Heart left ventricle (tissue), 16 donors: ENCODE results near the gene MLXIP. TPM values are rescaled to one million over a fixed set of nuclear protein-coding genes. Genes with fewer than 3 reads are reported as not detected.

Experiments
- ATAC-seq, 4 donors: fragments of 200-7000 bp; cut with Tn5 transposase; one replicate each; pipeline ENCODE4 v1.9.1; 2020 to 2022; ENCODE audit warnings: moderate library complexity in 4 of 4, mild to moderate bottlenecking in 3 of 4, moderate number of reproducible peaks in 1 of 4
- DNase-seq, 5 donors: peaks; one replicate each; pipeline ENCODE4 v3.0.0-alpha.2; 2020
- H3K27ac ChIP-seq, 12 donors: fragments of 200-600 bp; sonication (generic) in 4 of 12; one replicate each; pipeline versions ENCODE4 v1.5.0 to v1.8.0; 2016 to 2022; ENCODE audit warnings: mild to moderate bottlenecking in 2 of 12
- H3K27me3 ChIP-seq, 9 donors: fragments of 200-600 bp; sonication (generic) in 2 of 9; one replicate each; pipeline versions ENCODE4 v1.5.1 to v1.8.0; 2016 to 2022; ENCODE audit warnings: mild to moderate bottlenecking in 3 of 9
- H3K36me3 ChIP-seq, 9 donors: fragments of 200-600 bp; sonication (generic) in 2 of 9; one replicate each; pipeline versions ENCODE4 v1.5.0 to v1.8.0; 2018 to 2022; ENCODE audit warnings: mild to moderate bottlenecking in 2 of 9
- H3K4me1 ChIP-seq, 12 donors: fragments of 200-600 bp; sonication (generic) in 4 of 12; one replicate each; pipeline versions ENCODE4 v1.5.0 to v1.8.0; 2016 to 2022; ENCODE audit warnings: mild to moderate bottlenecking in 3 of 12
- H3K4me3 ChIP-seq, 12 donors: fragments of 200-600 bp; sonication (generic) in 4 of 12; one replicate each; pipeline versions ENCODE4 v1.5.0 to v1.8.0; 2017 to 2022; ENCODE audit warnings: mild to moderate bottlenecking in 9 of 12, moderate library complexity in 4 of 12
- H3K9me3 ChIP-seq, 12 donors: fragments of 200-600 bp; sonication (generic) in 4 of 12; one replicate each; pipeline versions ENCODE4 v1.5.0 to v1.8.0; 2016 to 2022; ENCODE audit warnings: mild to moderate bottlenecking in 1 of 12
- POLR2A ChIP-seq, 2 donors: fragments of 450-650 bp; IDR thresholded peaks; one replicate each; pipeline ENCODE4 v1.6.1; 2017; ENCODE audit warnings: antibody characterized with exemption in 2 of 2, mild to moderate bottlenecking in 2 of 2, moderate library complexity in 2 of 2
- WGBS, 4 donors: extraction: QIAGEN DNeasy Blood & Tissue Kit in 2 of 4; methylation state at CpG; one replicate each; pipeline versions ENCODE4 v1.1.5 to v1.1.7; 2013 to 2018; 5-methylcytosine and 5-hydroxymethylcytosine counted together
- intact Hi-C, 10 donors: fragments of 100-400 bp; cut with DNase I; formaldehyde crosslinking; loops; one replicate each; pipeline versions ENCODE4 v1.11.1 to v1.14.2; 2022
- polyA plus RNA-seq, 2 donors: library from polyadenylated mRNA; stranded (reverse); fragments of 200-250 nt; gene quantifications; one replicate each; pipeline ENCODE4 v1.2.3, GENCODE V29; 2013
- total RNA-seq, 9 donors: library from RNA; depleted of rRNA in 2 of 9; stranded (reverse); fragments of >200 nt in 2 of 9; fragmentation: NEBNext Ultra II Directional in 3 of 9; extraction: Animal tissue kit (Norgen Biotek cat#: 25700) in 3 of 9; gene quantifications; one replicate each; pipeline versions ENCODE4 v1.1.0 to v1.2.4, GENCODE V29; 2016 to 2023
- TF ChIP-seq, protein P1 (sequence below), 12 donors: fragments of 200-600 bp; sonication (generic) in 4 of 12; IDR thresholded peaks; one replicate each; pipeline versions ENCODE4 v1.5.0 to v1.8.0; 2018 to 2022; ENCODE audit warnings: antibody characterized with exemption in 12 of 12, mild to moderate bottlenecking in 5 of 12
- donor health status: ischemic (EF 13 %, LVEDD 7.1; RV severe dilation, severe dysfunction).
- donor health status: healthy with polysubstance abuse.
- donor health status: DM: no; HTN: yes; CAD: no.
- donor health status: DM: no; HTN: no; CAD: no.
- donor health status: ischemic (EF 25% LVEDD 6.9; RV normal size, moderate dysfunction).
- donor health status: ischemic (EF 25% LVEDD 5.7; RV mildly dilated, moderate dysfunction).
- donor health status: healthy.
- donor health status: DM: yes; HTN: yes; CAD: no.
- donor health status: ischemic (EF 35%, LVEDD 5.7; RV mildly dilated, moderate dysfunction).
- donor health status: nonischemic (EF 11% LVEDD 7.7; RV severe dilation, severe dysfunction).
- donor health status: DM: yes; HTN: yes; CAD: no.
- donor health status: PGD.
- donor health status: ischemic (EF 29% LVEDD 5.4; RV normal size, mild dysfunction).
- donor health status: nonischemic (EF 23%, LVEDD 6.1; RV moderate dilation, normal function).

MLXIP gene
- total and polyA plus RNA-seq, 11 donors: 14.3 to 39.6 (median 22.7) TPM

DNA sequence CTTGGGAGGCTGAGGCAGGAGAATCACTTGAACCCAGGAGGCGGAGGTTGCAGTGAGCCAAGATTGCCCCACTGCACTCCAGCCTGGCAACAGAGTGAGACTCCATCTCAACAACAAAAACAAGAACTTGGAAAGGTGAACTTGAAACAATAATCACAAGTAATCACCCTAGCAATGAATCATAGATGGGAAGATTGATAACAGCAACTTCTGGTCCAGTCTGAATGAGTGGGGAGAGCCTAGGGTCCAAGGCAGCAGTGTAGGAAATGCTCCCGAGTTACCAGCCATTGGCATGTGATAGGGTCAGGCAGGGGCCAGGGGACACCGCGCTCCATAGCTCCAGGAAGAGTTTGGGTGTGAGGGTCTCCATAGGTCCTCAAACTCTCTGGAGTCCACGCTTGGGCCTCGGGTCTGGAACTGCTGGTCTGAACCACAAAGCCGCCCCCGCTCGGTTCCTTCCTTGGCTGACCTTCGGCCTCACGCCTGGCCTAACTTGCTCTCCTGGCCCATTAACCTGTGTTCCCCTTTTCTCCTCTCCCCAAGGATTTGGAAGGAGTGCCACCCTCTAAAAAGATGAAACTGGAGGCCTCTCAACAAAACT, 19.9 kb upstream of the MLXIP start:
- Histone ChIP-seq H3K27ac (peak overlapping the region in 1 of 12 donors; percentile 89), H3K27me3 (no peaks in the 10 kb centered on the region), H3K36me3 (peaks cover 0 to 57% (median 7%) of the 10 kb centered on the region in 9 donors), H3K9me3 (no peaks in the 10 kb centered on the region), H3K4me1 (peaks cover 0 to 35% (median 19%) of the 10 kb centered on the region in 12 donors), H3K4me3 (no peak overlapping the region)
- ATAC-seq: no peak
- no peak for TF ChIP-seq POLR2A (IDR thresholded peaks at IDR 0.05)
- TF ChIP-seq, protein P1, sequence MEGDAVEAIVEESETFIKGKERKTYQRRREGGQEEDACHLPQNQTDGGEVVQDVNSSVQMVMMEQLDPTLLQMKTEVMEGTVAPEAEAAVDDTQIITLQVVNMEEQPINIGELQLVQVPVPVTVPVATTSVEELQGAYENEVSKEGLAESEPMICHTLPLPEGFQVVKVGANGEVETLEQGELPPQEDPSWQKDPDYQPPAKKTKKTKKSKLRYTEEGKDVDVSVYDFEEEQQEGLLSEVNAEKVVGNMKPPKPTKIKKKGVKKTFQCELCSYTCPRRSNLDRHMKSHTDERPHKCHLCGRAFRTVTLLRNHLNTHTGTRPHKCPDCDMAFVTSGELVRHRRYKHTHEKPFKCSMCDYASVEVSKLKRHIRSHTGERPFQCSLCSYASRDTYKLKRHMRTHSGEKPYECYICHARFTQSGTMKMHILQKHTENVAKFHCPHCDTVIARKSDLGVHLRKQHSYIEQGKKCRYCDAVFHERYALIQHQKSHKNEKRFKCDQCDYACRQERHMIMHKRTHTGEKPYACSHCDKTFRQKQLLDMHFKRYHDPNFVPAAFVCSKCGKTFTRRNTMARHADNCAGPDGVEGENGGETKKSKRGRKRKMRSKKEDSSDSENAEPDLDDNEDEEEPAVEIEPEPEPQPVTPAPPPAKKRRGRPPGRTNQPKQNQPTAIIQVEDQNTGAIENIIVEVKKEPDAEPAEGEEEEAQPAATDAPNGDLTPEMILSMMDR (IDR thresholded peaks at IDR 0.05): no peak
- 93 to 96% (median 94%) methylated on average over 11 of the region's 11 CpGs for WGBS, 4 donors
- intact Hi-C loops: loop anchor here in 2 of 10 donors (10.0 kb wide), 1 partner anchor 136 kb away; no protein-coding TSS in a partner anchor
- no peak for DNase-seq

DNA sequence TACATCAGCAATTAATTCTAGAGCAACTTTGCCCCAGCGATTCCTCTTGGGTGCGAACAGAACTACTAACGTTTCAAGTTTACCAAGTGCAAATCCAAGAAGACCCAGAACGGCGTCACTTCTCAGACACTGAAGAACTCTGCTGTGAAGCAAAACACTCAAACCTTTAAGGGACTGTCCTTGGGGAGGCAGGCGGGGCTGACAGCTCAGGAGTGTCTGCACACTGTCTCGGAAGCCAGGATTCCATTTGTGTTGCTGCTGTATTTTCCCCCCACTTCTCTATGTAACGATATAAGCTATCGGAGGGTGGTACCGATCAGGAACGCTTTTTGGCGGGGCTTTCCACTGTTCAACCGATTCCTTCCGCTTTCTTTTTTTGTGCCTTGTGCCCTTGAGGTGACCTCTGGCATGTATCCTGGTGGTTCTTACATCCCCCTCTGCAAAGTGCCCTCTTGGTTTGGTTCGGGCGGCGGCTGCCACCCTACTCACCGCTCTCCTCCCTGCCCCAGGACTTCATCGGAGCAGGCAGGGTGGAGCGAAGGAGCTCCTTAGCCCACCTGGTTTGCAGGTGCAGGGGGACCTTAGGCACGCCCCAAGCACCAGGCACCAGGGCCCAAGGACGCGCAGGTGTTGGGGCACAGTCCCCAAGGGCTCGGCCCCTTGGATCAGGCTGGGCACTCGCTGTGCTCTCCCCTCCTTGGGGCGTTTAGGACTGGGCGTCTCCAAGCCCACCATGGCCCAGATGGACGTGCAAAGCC, 19.2 kb upstream of the MLXIP start:
- no peak for TF ChIP-seq POLR2A (IDR thresholded peaks at IDR 0.05)
- no peak for ATAC-seq
- peaks cover 0 to 57% (median 7%) of the 10 kb centered on the region in 9 donors for H3K36me3 ChIP-seq
- no peak overlapping the region for H3K4me3 ChIP-seq
- no peaks in the 10 kb centered on the region for H3K27me3 ChIP-seq
- H3K27ac ChIP-seq: peak overlapping the region in 1 of 12 donors; percentile 89
- no peak for DNase-seq
- intact Hi-C loops: loop anchor here in 2 of 10 donors (10.0 kb wide), 1 partner anchor 135 kb away; no protein-coding TSS in a partner anchor
- peaks cover 0 to 36% (median 26%) of the 10 kb centered on the region in 12 donors for H3K4me1 ChIP-seq
- 86 to 90% (median 89%) methylated on average over 22 to 28 of the region's 28 CpGs for WGBS, 4 donors
- no peaks in the 10 kb centered on the region for H3K9me3 ChIP-seq

DNA sequence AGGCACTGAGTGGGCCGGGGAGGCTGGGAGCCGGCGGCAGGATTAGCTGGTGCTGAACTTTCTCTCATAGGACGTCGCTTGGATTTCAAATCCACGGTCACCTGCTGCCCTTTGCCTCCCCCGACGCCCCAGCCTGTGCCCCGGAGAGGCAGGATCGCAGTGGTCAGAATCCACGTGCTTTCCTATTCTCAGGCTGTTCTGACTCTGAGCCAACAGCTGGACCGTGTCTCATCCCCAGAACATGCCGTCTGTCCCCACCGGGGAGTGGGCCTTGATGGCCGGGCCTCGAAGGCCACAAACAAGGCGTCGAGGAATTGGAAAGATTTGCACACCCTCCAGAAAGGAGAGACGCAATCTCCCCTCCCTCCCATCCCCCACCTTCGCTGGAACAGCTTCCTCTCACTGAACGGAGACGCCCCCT, 18.5 kb upstream of the MLXIP start:
- ATAC-seq (no peak), DNase-seq (peak in 1 of 5 donors; percentile 52)
- no peak for TF ChIP-seq POLR2A (IDR thresholded peaks at IDR 0.05)
- TF ChIP-seq, protein P1 (IDR thresholded peaks at IDR 0.05): no peak
- intact Hi-C loops: loop anchor here in 3 of 10 donors (5.0 to 10.0 kb wide), 2 partner anchors 47 to 1175 kb away; no protein-coding TSS in a partner anchor
- Histone ChIP-seq H3K36me3 (peaks cover 0 to 53% (median 3%) of the 10 kb centered on the region in 9 donors), H3K4me3 (no peak overlapping the region), H3K4me1 (peaks cover 0 to 41% (median 30%) of the 10 kb centered on the region in 12 donors), H3K27ac (peak overlapping the region in 3 of 12 donors; percentile 18 to 89 (median 19)), H3K27me3 (no peaks in the 10 kb centered on the region), H3K9me3 (no peaks in the 10 kb centered on the region)
- 60 to 73% (median 64%) methylated on average over 16 to 22 of the region's 22 CpGs for WGBS, 4 donors

DNA sequence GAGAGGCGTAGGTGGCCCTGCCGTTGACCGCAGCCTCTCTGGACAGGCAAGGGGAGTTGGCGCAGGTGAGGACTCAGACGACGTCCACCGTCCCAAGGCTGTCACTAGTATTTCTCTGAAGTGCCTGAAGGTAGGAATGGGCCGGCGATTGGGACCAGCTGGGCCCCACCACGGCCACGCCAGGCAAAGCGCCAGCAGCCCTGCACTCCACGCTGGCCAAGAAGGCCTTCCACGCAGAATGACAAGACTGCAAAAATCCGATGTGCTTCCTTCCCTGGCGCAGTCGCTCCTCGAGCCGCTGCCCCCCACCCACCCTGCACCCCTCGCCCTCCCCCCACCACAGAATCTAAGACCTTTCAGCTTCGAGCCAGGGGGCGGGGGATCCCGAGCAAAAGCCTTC, 17.3 kb upstream of the MLXIP start:
- DNase-seq (no peak), ATAC-seq (no peak)
- no peak for TF ChIP-seq POLR2A (IDR thresholded peaks at IDR 0.05)
- TF ChIP-seq, protein P1 (IDR thresholded peaks at IDR 0.05): no peak
- Histone ChIP-seq H3K27me3 (no peaks in the 10 kb centered on the region), H3K4me1 (peaks cover 0 to 45% (median 32%) of the 10 kb centered on the region in 12 donors), H3K27ac (peak overlapping the region in 1 of 12 donors; percentile 89), H3K4me3 (no peak overlapping the region), H3K9me3 (no peaks in the 10 kb centered on the region), H3K36me3 (peaks cover 0 to 41% (median 0%) of the 10 kb centered on the region in 9 donors)
- 90 to 98% (median 94%) methylated on average over 18 to 23 of the region's 23 CpGs for WGBS, 4 donors
- intact Hi-C loops: loop anchor here in 3 of 10 donors (5.0 to 10.0 kb wide), 2 partner anchors 46 to 1176 kb away; no protein-coding TSS in a partner anchor
